Epithelial cell of esophagus (primary cell): ENCODE measurements around the gene METTL26.
"Not testable (repeated sequence)": the region's sequence is repeated elsewhere in the genome, so short reads cannot be mapped to it uniquely, and the experiment has no call there.

Source experiments
- DNase-seq: peaks from one replicate; pipeline ENCODE4 v3.0.0; 2010; ENCODE audit warnings: low read depth
- H3K4me3 ChIP-seq: 2 replicates; pipeline ENCODE4 v1.5.1; 2011; ENCODE audit warnings: mild to moderate bottlenecking, low read length, control low read depth
- CTCF ChIP-seq: IDR thresholded peaks from 2 replicates; pipeline ENCODE4 v1.5.1; 2011; ENCODE audit warnings: low read depth, mild to moderate bottlenecking, low read length, control low read depth, inconsistent platforms; ENCODE audit not compliant: insufficient read depth; ENCODE audit errors: missing control alignments

METTL26 gene

GRCh38 chr16:609316-609715 is 26.8 kb downstream of the METTL26 start:
- H3K4me3 ChIP-seq, result no peak overlapping the region
- no peak for DNase-seq
- TF ChIP-seq CTCF, result no peak

DNA sequence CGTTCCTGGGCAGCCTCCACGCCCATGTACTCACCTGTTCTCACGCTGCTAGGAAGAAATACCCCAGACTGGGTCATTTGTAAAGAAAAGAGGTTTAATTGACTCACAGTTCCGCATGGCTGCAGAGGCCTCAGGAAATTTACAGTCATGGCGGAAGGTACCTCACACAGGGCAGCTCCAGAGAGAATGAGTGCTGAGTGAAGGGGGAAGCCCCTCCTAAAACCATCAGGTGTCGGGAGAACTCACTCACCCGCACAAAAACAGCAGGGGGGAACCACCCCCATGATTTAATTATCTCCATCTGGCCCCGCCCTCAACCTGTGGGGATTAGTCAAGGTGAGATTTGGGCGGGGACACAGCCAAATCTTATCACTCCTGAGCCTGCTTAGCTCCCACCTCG is 28.1 kb downstream of the METTL26 start:
- TF ChIP-seq CTCF, result no peak
- H3K4me3 ChIP-seq, result no peak overlapping the region
- peak; percentile 55 for DNase-seq

- no peak overlapping the region for H3K4me3 ChIP-seq
- DNase-seq, result no peak
- TF ChIP-seq CTCF, result no peak
These were observed 29.3 kb downstream of the METTL26 start for GRCh38 chr16:606656-607307.

GRCh38 chr16:603933-604332 is 32.2 kb downstream of the METTL26 start:
- no peak for DNase-seq
- H3K4me3 ChIP-seq, result no peak overlapping the region
- TF ChIP-seq CTCF, result no peak

DNA sequence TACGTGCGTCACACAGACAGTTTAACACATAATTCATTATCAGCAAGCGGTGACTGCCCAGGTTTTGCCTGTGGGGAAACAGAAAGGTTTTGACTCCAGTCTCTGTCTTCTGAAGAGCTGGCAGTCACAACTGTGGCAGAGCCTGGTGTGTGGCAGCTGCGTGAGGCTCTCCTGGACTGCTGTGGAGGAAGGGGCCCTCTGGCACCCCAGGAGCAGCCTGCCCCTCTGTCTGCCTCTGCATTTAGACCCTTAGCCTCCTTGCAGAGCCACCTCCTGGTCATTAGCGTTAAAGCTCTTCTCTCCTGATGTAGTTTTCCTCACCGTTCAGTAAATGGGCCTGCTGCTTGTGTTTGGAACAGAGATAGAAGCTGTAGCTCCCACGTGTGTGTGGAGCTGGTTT is 35.3 kb downstream of the METTL26 start:
- DNase-seq, result peak; percentile 28
- peak; percentile 18 for TF ChIP-seq CTCF
- H3K4me3 ChIP-seq, result no peak overlapping the region

DNA sequence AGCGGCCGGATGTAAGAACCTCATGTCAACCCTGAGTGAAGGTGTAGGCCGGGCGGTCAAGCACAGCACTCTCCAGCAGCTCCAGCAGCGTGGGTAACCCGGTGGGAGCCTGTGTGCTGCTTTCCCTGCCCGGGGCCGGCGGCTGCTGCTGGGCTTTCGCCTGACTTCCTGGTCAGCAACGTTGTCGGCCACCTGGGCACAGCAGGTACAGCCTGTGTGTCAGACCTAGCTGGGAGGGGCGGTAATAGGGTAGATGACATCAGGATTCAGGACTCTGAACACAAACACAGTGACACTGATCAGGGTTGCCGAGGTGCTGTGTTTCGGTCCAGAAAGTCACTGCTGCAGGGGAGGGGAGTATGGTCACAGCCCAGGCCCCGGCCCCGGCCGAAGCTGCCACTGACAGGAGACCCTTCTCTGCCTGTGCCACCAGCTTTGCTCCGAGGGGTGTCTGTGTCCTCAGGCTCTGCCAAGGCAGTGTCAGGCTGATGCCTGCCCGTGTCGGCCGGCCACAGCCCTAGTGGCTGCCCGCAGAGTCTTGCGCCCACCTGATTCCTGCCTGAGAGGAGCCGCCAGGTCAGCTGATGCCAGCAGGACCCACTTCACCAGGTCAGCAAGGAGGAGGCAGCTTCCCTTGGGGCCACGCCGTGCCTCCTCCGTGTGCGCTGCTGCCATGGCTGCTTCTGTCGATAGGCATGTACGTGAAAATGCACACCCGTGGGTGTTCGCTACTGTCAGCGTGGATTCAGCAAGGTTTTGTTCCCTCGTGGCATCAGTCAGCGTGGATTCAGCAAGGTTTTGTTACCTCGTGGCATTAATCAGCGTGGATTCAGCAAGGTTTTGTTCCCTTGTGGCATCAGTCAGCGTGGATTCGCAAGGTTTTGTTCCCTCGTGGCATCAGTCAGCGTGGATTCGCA is 37.0 kb downstream of the METTL26 start:
- no peak for DNase-seq
- no peak overlapping the region for H3K4me3 ChIP-seq
- no peak for TF ChIP-seq CTCF

DNA sequence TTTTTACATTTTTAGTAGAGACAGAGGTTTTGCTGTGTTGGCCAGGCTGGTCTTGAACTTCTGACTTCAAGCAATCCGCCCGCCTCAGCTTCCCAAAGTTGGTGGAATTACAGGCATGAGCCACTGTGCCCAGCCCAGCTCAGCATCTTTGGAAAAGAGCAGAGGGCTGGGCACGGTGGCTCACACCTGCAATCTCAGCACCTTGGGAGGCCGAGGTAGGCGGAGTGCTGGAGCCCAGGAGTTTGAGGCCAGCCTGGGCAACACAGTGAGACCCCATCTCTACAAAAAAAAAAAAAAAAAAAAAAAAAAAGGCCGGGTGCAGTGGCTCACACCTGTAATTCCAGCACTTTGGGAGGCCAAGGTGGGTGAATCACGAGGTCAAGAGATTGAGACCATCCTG is 38.5 kb downstream of the METTL26 start:
- H3K4me3 ChIP-seq, DNase-seq: not testable (repeated sequence)
